ENCODE data around the gene S1PR4.

The S1PR4 gene

DNA sequence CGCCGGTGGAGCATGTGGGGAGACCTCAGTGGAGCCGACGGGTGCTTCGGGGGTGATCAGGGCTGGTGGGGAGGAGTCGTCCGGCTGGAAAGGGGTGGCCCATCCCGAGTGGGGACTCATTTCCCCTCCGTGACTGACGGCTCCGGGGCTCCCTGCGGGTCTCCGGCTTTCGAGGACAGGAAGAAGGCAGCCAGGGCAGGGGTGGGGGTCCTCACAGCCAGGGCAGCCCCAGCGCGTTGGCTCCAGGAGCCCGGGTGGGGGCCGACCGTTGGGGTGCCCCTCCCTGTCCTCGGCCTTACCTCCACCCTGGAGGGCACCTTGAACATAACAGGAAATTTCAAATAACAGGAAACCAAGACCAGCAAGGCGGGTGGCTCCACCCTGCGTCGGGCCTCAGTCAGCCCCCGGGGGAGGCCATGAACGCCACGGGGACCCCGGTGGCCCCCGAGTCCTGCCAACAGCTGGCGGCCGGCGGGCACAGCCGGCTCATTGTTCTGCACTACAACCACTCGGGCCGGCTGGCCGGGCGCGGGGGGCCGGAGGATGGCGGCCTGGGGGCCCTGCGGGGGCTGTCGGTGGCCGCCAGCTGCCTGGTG, at the start of gene S1PR4:
Gene S1PR4, plus strand, starts transcription at position 393 of the 596 bp plus-strand sequence. Its CDS starts 24 bp downstream, at position 417.
- H3K4me2 ChIP-seq = peak within 1 kb of the TSS; percentile 99
- TF ChIP-seq Cebpa-rat (IDR thresholded peaks at IDR 0.05) = no peak
- peak within 1 kb of the TSS; percentile 99 for H3K9ac ChIP-seq

DNA sequence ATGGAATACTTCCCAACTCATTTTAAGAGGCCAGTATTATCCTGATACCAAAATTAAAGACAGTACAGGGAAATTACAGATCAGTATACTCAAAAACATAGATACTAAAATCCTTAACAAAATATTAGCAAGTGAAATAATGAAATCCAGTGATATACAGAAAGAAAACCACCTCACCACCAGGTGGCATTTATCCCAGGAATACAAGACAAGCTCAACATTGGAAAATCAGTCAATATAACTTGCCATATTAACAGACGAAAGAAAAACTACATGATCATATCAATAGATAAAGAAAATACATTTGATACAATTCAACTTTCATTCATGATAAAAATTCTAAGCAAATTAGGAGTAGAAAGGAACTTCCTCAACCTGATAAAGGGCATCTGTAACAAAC, 49.5 kb upstream of the S1PR4 start:
- Histone ChIP-seq H3K4me2 (peak overlapping the region; percentile 97; the same call in 1 of the 2 replicates), H3K9ac (no peak overlapping the region), H3K27ac (no peak overlapping the region)

More for the DNA sequence above, at the start of gene S1PR4:
- Histone ChIP-seq H3K36me3 (peaks cover 21% of the 10 kb centered on the region), H3K4me1 (peaks cover 51% of the 10 kb centered on the region), H3K27me3 (no peaks in the 10 kb centered on the region), H3K27ac (peak within 1 kb of the TSS; percentile 99), H3K4me3 (peak within 1 kb of the TSS; percentile 95), H4K20me1 (peaks cover 32% of the 10 kb centered on the region), H3K9me3 (no peaks in the 10 kb centered on the region)

GRCh38 chr19:3131168-3131567, 47.4 kb upstream of the S1PR4 start:
- Histone ChIP-seq H4K20me1 (no peaks in the 10 kb centered on the region), H3K4me2 (peak overlapping the region; percentile 97; the same call in 1 of the 2 replicates), H3K36me3 (no peaks in the 10 kb centered on the region), H3K9me3 (no peaks in the 10 kb centered on the region), H3K27me3 (no peaks in the 10 kb centered on the region), H3K4me1 (peaks cover 78% of the 10 kb centered on the region), H3K27ac (peak overlapping the region; percentile 98), H3K9ac (no peak overlapping the region; the same call in 1 of the 2 replicates), H3K4me3 (no peak overlapping the region)
- no peak for TF ChIP-seq Cebpa-rat (IDR thresholded peaks at IDR 0.05)

More for the DNA sequence above, 49.5 kb upstream of the S1PR4 start:
- TF ChIP-seq Cebpa-rat (IDR thresholded peaks at IDR 0.05) = no peak
- no peaks in the 10 kb centered on the region for H3K9me3 ChIP-seq
- H3K4me1 ChIP-seq = peaks cover 83% of the 10 kb centered on the region
- no peaks in the 10 kb centered on the region for H3K27me3 ChIP-seq
- H3K36me3 ChIP-seq = no peaks in the 10 kb centered on the region
- H4K20me1 ChIP-seq = no peaks in the 10 kb centered on the region
- no peak overlapping the region for H3K4me3 ChIP-seq

- TF ChIP-seq Cebpa-rat (IDR thresholded peaks at IDR 0.05) = no peak
- H3K4me2 ChIP-seq = peak overlapping the region; percentile 97
- H3K27me3 ChIP-seq = no peaks in the 10 kb centered on the region
- peak overlapping the region; percentile 82 for H3K9ac ChIP-seq
- no peaks in the 10 kb centered on the region for H4K20me1 ChIP-seq
- H3K9me3 ChIP-seq = no peaks in the 10 kb centered on the region
- peaks cover 1% of the 10 kb centered on the region; the same call in 1 of the 2 replicates for H3K36me3 ChIP-seq
- H3K27ac ChIP-seq = peak overlapping the region; percentile 98
- peaks cover 78% of the 10 kb centered on the region for H3K4me1 ChIP-seq
- H3K4me3 ChIP-seq = peak overlapping the region; percentile 51
These were observed 45.4 kb upstream of the S1PR4 start for GRCh38 chr19:3132971-3133792.

DNA sequence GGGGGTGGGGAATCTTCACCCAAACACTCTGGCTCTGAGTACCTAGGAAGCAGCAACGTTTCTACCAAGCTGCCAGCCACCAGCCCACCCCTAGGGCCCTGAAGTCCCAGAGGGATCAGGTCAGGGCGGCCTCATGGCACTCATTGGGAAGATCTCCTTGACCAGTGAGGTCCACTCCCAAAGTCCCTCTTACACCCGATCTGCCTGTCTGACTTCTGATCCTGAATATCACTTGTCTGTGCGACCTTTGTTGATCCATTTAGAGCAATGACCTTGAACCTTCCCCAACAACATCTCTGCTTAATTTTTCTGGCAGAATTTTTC, 44.8 kb upstream of the S1PR4 start:
- peaks cover 6% of the 10 kb centered on the region for H3K36me3 ChIP-seq
- no peaks in the 10 kb centered on the region for H3K27me3 ChIP-seq
- no peaks in the 10 kb centered on the region for H4K20me1 ChIP-seq
- H3K4me3 ChIP-seq = peak overlapping the region; percentile 51
- peak overlapping the region; percentile 82 for H3K9ac ChIP-seq
- peak overlapping the region; percentile 98 for H3K27ac ChIP-seq
- peak overlapping the region; percentile 97 for H3K4me2 ChIP-seq
- no peaks in the 10 kb centered on the region for H3K9me3 ChIP-seq
- TF ChIP-seq Cebpa-rat (IDR thresholded peaks at IDR 0.05) = no peak
- peaks cover 82% of the 10 kb centered on the region for H3K4me1 ChIP-seq

- Histone ChIP-seq H3K9ac (peak within 1 kb of the TSS; percentile 98), H3K36me3 (peaks cover 13% of the 10 kb centered on the region), H3K9me3 (no peaks in the 10 kb centered on the region), H3K27me3 (no peaks in the 10 kb centered on the region), H3K4me2 (peak within 1 kb of the TSS; percentile 87), H4K20me1 (no peaks in the 10 kb centered on the region), H3K27ac (peak within 1 kb of the TSS; percentile 98), H3K4me1 (peaks cover 82% of the 10 kb centered on the region), H3K4me3 (peak within 1 kb of the TSS; percentile 99)
- no peak for TF ChIP-seq Cebpa-rat (IDR thresholded peaks at IDR 0.05)
These were observed 42.4 kb upstream of the S1PR4 start, which contains the start of gene GNA15 for GRCh38 chr19:3135961-3136683. Gene GNA15, plus strand, starts transcription at chr19:3136033. Its CDS starts 418 bp downstream, at chr19:3136451.

DNA sequence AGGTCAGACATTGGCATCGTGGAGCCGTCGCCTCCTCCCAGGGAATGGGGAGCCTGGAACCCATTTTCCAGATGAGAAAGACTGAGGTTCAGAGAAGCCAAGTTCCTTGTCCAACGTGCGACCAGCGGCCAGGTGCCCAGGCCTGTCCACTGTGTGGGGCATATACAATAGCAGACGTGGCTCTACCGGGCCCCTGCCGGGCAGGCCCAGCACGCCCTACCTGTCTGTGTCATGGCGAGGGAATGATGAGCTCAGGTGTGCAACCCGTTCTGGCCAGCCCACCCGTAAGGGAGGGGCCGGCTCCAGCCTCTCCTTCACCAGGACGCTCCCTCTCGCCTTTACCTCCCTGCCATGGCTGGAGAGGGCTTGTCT, 41.9 kb upstream of the S1PR4 start:
- Histone ChIP-seq H3K4me2 (peak overlapping the region; percentile 87), H3K27me3 (no peaks in the 10 kb centered on the region), H3K4me1 (peaks cover 82% of the 10 kb centered on the region), H3K27ac (peak overlapping the region; percentile 98), H3K4me3 (peak overlapping the region; percentile 99), H3K36me3 (peaks cover 13% of the 10 kb centered on the region), H3K9me3 (no peaks in the 10 kb centered on the region), H4K20me1 (no peaks in the 10 kb centered on the region), H3K9ac (peak overlapping the region; percentile 98)
- no peak for TF ChIP-seq Cebpa-rat (IDR thresholded peaks at IDR 0.05)

DNA sequence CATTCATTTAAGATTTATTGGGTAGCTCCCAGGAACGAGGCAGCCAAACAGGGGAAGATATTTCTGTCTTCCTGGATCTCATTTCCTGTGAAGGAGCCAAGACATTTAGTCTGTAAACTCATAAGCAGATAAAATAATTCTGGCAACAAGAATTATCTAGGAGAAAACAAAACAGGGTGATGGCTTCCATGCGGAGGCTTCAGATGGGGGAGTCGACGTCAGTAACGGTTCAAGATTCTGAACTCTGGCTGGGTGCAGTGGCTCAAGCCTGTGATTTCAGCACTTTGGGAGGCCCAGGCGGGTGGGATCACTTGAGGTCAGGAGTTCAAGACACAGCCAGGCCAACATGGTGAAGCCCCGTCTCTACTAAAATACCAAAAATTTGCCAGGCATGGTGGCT, 41.5 kb upstream of the S1PR4 start:
- Histone ChIP-seq H3K27me3 (no peaks in the 10 kb centered on the region), H3K4me3 (peak overlapping the region; percentile 99), H3K9me3 (no peaks in the 10 kb centered on the region), H3K27ac (peak overlapping the region; percentile 98), H3K4me2 (peak overlapping the region; percentile 87), H4K20me1 (no peaks in the 10 kb centered on the region), H3K9ac (peak overlapping the region; percentile 98), H3K36me3 (peaks cover 13% of the 10 kb centered on the region), H3K4me1 (peaks cover 82% of the 10 kb centered on the region)
- TF ChIP-seq Cebpa-rat (IDR thresholded peaks at IDR 0.05) = no peak

- peak overlapping the region; percentile 99 for H3K4me3 ChIP-seq
- no peaks in the 10 kb centered on the region for H4K20me1 ChIP-seq
- H3K27me3 ChIP-seq = no peaks in the 10 kb centered on the region
- H3K9ac ChIP-seq = peak overlapping the region; percentile 98
- peak overlapping the region; percentile 98 for H3K27ac ChIP-seq
- TF ChIP-seq Cebpa-rat (IDR thresholded peaks at IDR 0.05) = no peak
- H3K9me3 ChIP-seq = no peaks in the 10 kb centered on the region
- H3K4me1 ChIP-seq = peaks cover 82% of the 10 kb centered on the region
- H3K4me2 ChIP-seq = peak overlapping the region; percentile 87
- peaks cover 13% of the 10 kb centered on the region for H3K36me3 ChIP-seq
These were observed 40.3 kb upstream of the S1PR4 start for GRCh38 chr19:3138268-3138667.

Data from BLaER1 (cell line).